Measurements from ENCODE around the gene PGLYRP3.

- TF ChIP-seq, protein P1, sequence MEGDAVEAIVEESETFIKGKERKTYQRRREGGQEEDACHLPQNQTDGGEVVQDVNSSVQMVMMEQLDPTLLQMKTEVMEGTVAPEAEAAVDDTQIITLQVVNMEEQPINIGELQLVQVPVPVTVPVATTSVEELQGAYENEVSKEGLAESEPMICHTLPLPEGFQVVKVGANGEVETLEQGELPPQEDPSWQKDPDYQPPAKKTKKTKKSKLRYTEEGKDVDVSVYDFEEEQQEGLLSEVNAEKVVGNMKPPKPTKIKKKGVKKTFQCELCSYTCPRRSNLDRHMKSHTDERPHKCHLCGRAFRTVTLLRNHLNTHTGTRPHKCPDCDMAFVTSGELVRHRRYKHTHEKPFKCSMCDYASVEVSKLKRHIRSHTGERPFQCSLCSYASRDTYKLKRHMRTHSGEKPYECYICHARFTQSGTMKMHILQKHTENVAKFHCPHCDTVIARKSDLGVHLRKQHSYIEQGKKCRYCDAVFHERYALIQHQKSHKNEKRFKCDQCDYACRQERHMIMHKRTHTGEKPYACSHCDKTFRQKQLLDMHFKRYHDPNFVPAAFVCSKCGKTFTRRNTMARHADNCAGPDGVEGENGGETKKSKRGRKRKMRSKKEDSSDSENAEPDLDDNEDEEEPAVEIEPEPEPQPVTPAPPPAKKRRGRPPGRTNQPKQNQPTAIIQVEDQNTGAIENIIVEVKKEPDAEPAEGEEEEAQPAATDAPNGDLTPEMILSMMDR (IDR thresholded peaks at IDR 0.05) = no peak
- no peak for TF ChIP-seq POLR2A (IDR thresholded peaks at IDR 0.05)
Observed at GRCh38 chr1:153346077-153346723, 33.4 kb upstream of the PGLYRP3 start.

Measured in body of pancreas (tissue), 4 donors.